ENCODE results near the gene CD58.

CD58 gene

GRCh38 chr1:116487583-116487982, 83.2 kb downstream of the CD58 start:
- peaks cover 39% of the 10 kb centered on the region for H3K4me1 ChIP-seq (ENCODE audit: control insufficient read depth, insufficient read depth, low read length)
- H3K27me3 ChIP-seq (ENCODE audit: control insufficient read depth, insufficient read depth, low read length) = no peaks in the 10 kb centered on the region
- no peaks in the 10 kb centered on the region for H3K9me3 ChIP-seq (ENCODE audit: control insufficient read depth, low read length)

GRCh38 chr1:116487031-116487430, 83.8 kb downstream of the CD58 start:
- H3K9me3 ChIP-seq (ENCODE audit: control insufficient read depth, low read length) = no peaks in the 10 kb centered on the region
- no peaks in the 10 kb centered on the region for H3K36me3 ChIP-seq (ENCODE audit: control insufficient read depth, insufficient read depth, low read length)
- no peak overlapping the region for H3K9ac ChIP-seq (ENCODE audit: low read length)
- no peak overlapping the region for H3K4me3 ChIP-seq (ENCODE audit: low read length)
- peaks cover 39% of the 10 kb centered on the region for H3K4me1 ChIP-seq (ENCODE audit: control insufficient read depth, insufficient read depth, low read length)
- no peaks in the 10 kb centered on the region for H3K27me3 ChIP-seq (ENCODE audit: control insufficient read depth, insufficient read depth, low read length)

More at GRCh38 chr1:116487583-116487982, 83.2 kb downstream of the CD58 start:
- Histone ChIP-seq H3K4me3 (ENCODE audit: low read length) (no peak overlapping the region), H3K9ac (ENCODE audit: low read length) (no peak overlapping the region), H3K36me3 (ENCODE audit: control insufficient read depth, insufficient read depth, low read length) (no peaks in the 10 kb centered on the region)

- H3K9me3 ChIP-seq (ENCODE audit: control insufficient read depth, low read length) = no peaks in the 10 kb centered on the region
- H3K27me3 ChIP-seq (ENCODE audit: control insufficient read depth, insufficient read depth, low read length) = no peaks in the 10 kb centered on the region
- no peak overlapping the region for H3K4me3 ChIP-seq (ENCODE audit: low read length)
- H3K4me1 ChIP-seq (ENCODE audit: control insufficient read depth, insufficient read depth, low read length) = peaks cover 43% of the 10 kb centered on the region
- H3K36me3 ChIP-seq (ENCODE audit: control insufficient read depth, insufficient read depth, low read length) = no peaks in the 10 kb centered on the region
- H3K9ac ChIP-seq (ENCODE audit: low read length) = no peak overlapping the region
Measured at GRCh38 chr1:116486424-116486823, 84.4 kb downstream of the CD58 start.

- no peaks in the 10 kb centered on the region for H3K36me3 ChIP-seq (ENCODE audit: control insufficient read depth, insufficient read depth, low read length)
- H3K9ac ChIP-seq (ENCODE audit: low read length) = no peak overlapping the region
- no peaks in the 10 kb centered on the region for H3K27me3 ChIP-seq (ENCODE audit: control insufficient read depth, insufficient read depth, low read length)
- peaks cover 43% of the 10 kb centered on the region for H3K4me1 ChIP-seq (ENCODE audit: control insufficient read depth, insufficient read depth, low read length)
- H3K4me3 ChIP-seq (ENCODE audit: low read length) = no peak overlapping the region
- no peaks in the 10 kb centered on the region for H3K9me3 ChIP-seq (ENCODE audit: control insufficient read depth, low read length)
Measured at GRCh38 chr1:116485976-116486375, 84.8 kb downstream of the CD58 start.

- H3K4me1 ChIP-seq (ENCODE audit: control insufficient read depth, insufficient read depth, low read length) = peaks cover 43% of the 10 kb centered on the region
- H3K36me3 ChIP-seq (ENCODE audit: control insufficient read depth, insufficient read depth, low read length) = no peaks in the 10 kb centered on the region
- no peaks in the 10 kb centered on the region for H3K27me3 ChIP-seq (ENCODE audit: control insufficient read depth, insufficient read depth, low read length)
- H3K9ac ChIP-seq (ENCODE audit: low read length) = no peak overlapping the region
- H3K4me3 ChIP-seq (ENCODE audit: low read length) = no peak overlapping the region
- no peaks in the 10 kb centered on the region for H3K9me3 ChIP-seq (ENCODE audit: control insufficient read depth, low read length)
Measured at GRCh38 chr1:116485071-116485735, 85.6 kb downstream of the CD58 start.

- H3K4me1 ChIP-seq (ENCODE audit: control insufficient read depth, insufficient read depth, low read length) = peaks cover 33% of the 10 kb centered on the region
- H3K9me3 ChIP-seq (ENCODE audit: control insufficient read depth, low read length) = no peaks in the 10 kb centered on the region
- H3K27me3 ChIP-seq (ENCODE audit: control insufficient read depth, insufficient read depth, low read length) = no peaks in the 10 kb centered on the region
- no peaks in the 10 kb centered on the region for H3K36me3 ChIP-seq (ENCODE audit: control insufficient read depth, insufficient read depth, low read length)
- H3K9ac ChIP-seq (ENCODE audit: low read length) = no peak overlapping the region
- H3K4me3 ChIP-seq (ENCODE audit: low read length) = no peak overlapping the region
Measured at GRCh38 chr1:116483481-116484309, 87.1 kb downstream of the CD58 start.

GRCh38 chr1:116482490-116482889, 88.3 kb downstream of the CD58 start:
- Histone ChIP-seq H3K9ac (ENCODE audit: low read length) (no peak overlapping the region), H3K4me1 (ENCODE audit: control insufficient read depth, insufficient read depth, low read length) (peaks cover 33% of the 10 kb centered on the region)

GRCh38 chr1:116481934-116482333, 88.9 kb downstream of the CD58 start:
- H3K9ac ChIP-seq (ENCODE audit: low read length) = no peak overlapping the region
- H3K9me3 ChIP-seq (ENCODE audit: control insufficient read depth, low read length) = no peaks in the 10 kb centered on the region
- H3K4me3 ChIP-seq (ENCODE audit: low read length) = no peak overlapping the region
- H3K36me3 ChIP-seq (ENCODE audit: control insufficient read depth, insufficient read depth, low read length) = no peaks in the 10 kb centered on the region
- H3K4me1 ChIP-seq (ENCODE audit: control insufficient read depth, insufficient read depth, low read length) = peaks cover 33% of the 10 kb centered on the region
- no peaks in the 10 kb centered on the region for H3K27me3 ChIP-seq (ENCODE audit: control insufficient read depth, insufficient read depth, low read length)

More at GRCh38 chr1:116482490-116482889, 88.3 kb downstream of the CD58 start:
- Histone ChIP-seq H3K27me3 (ENCODE audit: control insufficient read depth, insufficient read depth, low read length) (no peaks in the 10 kb centered on the region), H3K36me3 (ENCODE audit: control insufficient read depth, insufficient read depth, low read length) (no peaks in the 10 kb centered on the region), H3K4me3 (ENCODE audit: low read length) (no peak overlapping the region), H3K9me3 (ENCODE audit: control insufficient read depth, low read length) (no peaks in the 10 kb centered on the region)

GRCh38 chr1:116478621-116479020, 92.2 kb downstream of the CD58 start:
- H3K27me3 ChIP-seq (ENCODE audit: control insufficient read depth, insufficient read depth, low read length) = no peaks in the 10 kb centered on the region
- no peak overlapping the region for H3K9ac ChIP-seq (ENCODE audit: low read length)
- H3K36me3 ChIP-seq (ENCODE audit: control insufficient read depth, insufficient read depth, low read length) = no peaks in the 10 kb centered on the region
- H3K9me3 ChIP-seq (ENCODE audit: control insufficient read depth, low read length) = no peaks in the 10 kb centered on the region
- H3K4me3 ChIP-seq (ENCODE audit: low read length) = no peak overlapping the region
- H3K4me1 ChIP-seq (ENCODE audit: control insufficient read depth, insufficient read depth, low read length) = peaks cover 29% of the 10 kb centered on the region

- Histone ChIP-seq H3K4me3 (ENCODE audit: low read length) (no peak overlapping the region), H3K9ac (ENCODE audit: low read length) (no peak overlapping the region), H3K27me3 (ENCODE audit: control insufficient read depth, insufficient read depth, low read length) (no peaks in the 10 kb centered on the region), H3K9me3 (ENCODE audit: control insufficient read depth, low read length) (no peaks in the 10 kb centered on the region), H3K4me1 (ENCODE audit: control insufficient read depth, insufficient read depth, low read length) (peaks cover 29% of the 10 kb centered on the region), H3K36me3 (ENCODE audit: control insufficient read depth, insufficient read depth, low read length) (no peaks in the 10 kb centered on the region)
Measured at GRCh38 chr1:116477429-116477828, 93.4 kb downstream of the CD58 start.

- no peaks in the 10 kb centered on the region for H3K36me3 ChIP-seq (ENCODE audit: control insufficient read depth, insufficient read depth, low read length)
- no peak overlapping the region for H3K4me3 ChIP-seq (ENCODE audit: low read length)
- H3K9ac ChIP-seq (ENCODE audit: low read length) = no peak overlapping the region
Measured at GRCh38 chr1:116476321-116476720, 94.5 kb downstream of the CD58 start.

GRCh38 chr1:116475850-116476218, 95.0 kb downstream of the CD58 start:
- Histone ChIP-seq H3K27me3 (ENCODE audit: control insufficient read depth, insufficient read depth, low read length) (no peaks in the 10 kb centered on the region), H3K4me1 (ENCODE audit: control insufficient read depth, insufficient read depth, low read length) (peaks cover 29% of the 10 kb centered on the region), H3K4me3 (ENCODE audit: low read length) (no peak overlapping the region), H3K9me3 (ENCODE audit: control insufficient read depth, low read length) (no peaks in the 10 kb centered on the region), H3K9ac (ENCODE audit: low read length) (no peak overlapping the region), H3K36me3 (ENCODE audit: control insufficient read depth, insufficient read depth, low read length) (no peaks in the 10 kb centered on the region)

More at GRCh38 chr1:116476321-116476720, 94.5 kb downstream of the CD58 start:
- Histone ChIP-seq H3K27me3 (ENCODE audit: control insufficient read depth, insufficient read depth, low read length) (no peaks in the 10 kb centered on the region), H3K9me3 (ENCODE audit: control insufficient read depth, low read length) (no peaks in the 10 kb centered on the region), H3K4me1 (ENCODE audit: control insufficient read depth, insufficient read depth, low read length) (peaks cover 29% of the 10 kb centered on the region)
